NCI-H2196 (cell line): ENCODE results near the gene PTGER4.

Experiments
- DNase-seq: peaks from one replicate; lab custom pipeline; 2025; ENCODE audit not compliant: unreplicated experiment; lab: John Stamatoyannopoulos, UW

The PTGER4 gene

DNA sequence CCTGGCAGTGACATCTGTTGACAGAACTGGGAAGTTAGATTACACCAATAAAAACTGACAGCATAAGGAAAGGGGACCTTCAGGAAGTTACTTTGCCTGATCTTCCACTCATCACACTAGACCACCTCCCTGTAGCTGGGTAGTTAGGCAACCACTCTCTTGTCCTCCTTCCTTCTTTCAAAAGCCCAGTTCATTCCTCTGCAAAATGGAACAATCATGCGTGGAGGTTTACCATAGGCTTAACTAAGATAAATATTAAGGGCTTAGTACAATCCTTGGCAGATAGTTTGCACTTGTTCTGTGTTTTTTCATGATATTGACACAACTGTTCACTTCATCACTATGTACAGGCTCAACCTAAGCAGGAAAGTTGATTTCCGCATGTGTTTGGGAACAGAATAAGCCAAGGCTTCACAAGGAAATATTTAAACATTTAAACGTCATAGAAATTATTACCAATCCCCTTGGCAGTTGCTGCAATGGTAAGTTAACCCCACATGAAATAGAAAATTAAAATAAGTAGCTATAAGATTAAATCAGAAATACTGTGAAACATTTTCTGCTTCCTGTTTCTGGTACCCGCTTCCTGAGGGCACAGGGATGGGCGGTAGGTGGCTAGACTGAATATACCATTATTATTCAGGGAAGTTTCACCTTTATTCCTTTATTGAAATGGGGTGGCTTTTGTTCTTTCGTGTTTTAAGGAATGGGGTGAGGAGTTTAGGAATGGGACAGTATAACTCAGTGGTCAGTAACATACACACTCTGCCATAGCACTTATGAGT, 9.9 kb upstream of the PTGER4 start:
- DNase-seq: no peak

GRCh38 chr5:40672425-40672824, 7.3 kb upstream of the PTGER4 start:
- no peak for DNase-seq

DNA sequence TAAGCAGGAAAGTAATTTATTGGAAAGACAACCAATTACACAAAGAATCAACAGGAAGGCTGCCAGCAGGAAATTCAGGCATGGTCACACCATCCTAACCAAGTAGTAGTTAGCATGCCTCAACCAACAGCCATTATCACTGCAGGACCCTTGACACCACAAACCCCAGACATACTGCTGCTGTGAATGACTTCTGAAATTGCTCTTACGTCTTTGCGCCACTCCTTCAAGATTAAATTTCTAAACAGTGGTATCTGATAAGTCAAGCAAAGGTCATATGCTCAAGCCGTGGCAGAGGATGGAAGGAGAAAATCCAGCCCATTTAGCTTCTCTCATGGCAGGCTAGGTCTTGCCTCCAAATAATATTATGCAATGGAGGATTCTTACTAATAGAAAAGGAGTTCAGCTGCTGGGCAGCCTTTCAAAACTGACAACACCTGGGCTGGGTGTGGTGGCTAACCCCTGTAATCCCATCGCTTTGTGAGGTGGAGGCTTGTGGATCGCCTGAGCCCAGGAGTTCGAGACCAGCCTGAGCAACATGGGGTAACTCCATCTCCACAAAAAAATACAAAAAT, 5.0 kb upstream of the PTGER4 start:
- DNase-seq: no peak

DNA sequence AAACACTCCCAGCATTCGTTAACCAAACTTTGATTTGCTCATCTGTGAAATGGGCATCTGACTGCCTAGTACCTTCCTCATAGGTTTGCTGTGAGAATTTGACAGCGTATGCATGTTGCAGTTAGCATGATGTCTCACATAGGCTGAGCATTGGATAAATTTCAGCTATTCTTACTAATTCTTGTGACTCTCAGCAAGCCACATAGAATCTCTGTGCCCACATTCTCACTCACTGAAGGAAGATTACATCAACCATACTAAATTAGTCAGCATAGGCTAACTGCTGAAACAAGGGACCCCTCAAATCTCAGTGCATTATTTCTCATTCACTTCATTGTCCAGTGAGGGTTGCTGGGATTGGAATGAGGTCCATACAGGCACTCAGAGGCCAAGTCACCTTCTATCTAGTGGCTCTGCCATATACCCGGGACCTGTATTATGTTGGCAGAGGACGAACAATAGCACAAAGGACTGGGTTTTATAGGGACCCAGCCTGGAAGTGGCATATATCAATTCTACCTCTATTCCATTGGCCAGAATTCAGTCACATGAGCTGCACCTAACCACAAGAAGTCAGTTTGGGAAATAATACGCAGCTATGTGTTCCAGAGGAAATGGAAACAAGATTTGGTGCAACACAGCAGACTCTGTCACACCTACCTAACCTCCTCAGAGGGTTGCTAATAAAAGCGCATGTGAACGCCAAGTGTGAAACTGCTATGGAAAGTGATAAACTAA, 4.2 kb upstream of the PTGER4 start:
- no peak for DNase-seq

GRCh38 chr5:40676613-40677343, 2.9 kb upstream of the PTGER4 start:
- no peak for DNase-seq

DNA sequence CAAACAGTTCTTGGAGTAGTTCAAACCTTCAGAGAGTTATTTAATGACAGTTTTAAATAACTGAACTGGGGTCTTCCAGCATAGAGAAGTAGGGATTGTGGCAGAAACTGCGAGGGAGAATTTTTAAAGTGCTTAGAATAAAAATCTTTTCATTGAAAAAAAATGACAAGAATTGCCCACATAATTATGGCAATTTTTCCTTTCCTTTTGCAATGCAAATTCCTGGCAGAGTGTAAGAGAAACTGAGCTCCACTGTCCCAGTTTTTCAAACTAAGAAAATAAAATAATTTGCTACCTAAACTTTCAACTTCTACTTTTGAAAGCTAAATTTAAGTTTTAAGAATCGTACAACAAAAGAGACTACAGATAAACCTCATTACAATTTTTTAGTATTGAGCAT, 2.3 kb upstream of the PTGER4 start:
- DNase-seq: no peak

DNA sequence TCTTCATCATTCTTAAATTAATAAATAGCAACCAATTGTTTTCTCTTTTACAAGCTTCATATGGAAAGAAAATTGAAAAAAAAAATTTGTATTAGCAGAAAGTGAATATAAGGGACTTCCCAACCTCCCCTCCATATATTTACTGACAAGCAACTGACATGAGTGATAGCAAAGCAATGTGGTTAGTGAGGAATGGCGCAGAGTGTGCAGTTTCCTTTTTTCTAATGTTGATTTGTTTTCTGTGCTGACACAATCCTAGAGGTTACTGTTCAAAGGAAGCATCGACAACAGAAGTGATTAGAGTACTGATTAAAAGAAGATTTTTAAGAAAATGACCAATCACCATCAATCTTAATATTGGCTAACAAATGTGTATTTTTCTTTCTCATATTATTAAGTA, 1.7 kb upstream of the PTGER4 start:
- DNase-seq: no peak

DNA sequence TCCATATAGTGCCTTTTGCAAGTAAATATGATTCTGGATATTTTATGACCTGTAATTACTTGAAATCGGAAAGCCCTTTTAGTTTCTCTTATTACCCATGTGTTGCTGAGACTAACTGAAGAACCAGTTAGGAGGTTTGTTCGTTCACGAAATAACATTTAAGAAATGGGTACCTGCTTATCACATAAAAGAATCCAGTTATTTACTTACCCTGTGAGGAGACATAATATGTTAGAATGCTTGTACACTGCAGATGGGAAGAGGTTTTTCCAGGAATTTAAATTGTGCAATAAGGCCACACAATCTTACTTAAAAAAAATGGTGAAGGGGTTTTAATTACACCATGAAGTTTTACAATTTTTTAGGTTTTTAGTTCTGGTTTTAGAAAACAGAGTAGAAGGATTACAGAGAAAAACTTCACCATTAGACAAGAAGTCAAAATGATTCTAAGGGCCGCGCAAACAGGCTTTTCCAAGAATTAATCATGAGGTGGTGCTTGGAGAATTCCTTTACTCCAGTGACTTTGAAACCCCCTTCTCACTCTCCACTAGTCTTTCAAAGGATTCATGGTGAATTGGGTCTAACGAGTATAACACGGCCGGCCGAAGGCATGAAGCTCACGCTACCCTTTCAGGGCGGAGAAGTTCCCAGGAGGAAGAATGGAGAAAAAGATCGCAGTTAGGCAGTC, 1.1 kb upstream of the PTGER4 start:
- no peak for DNase-seq

- peak; percentile 92 for DNase-seq
These were observed 385 bp upstream of the PTGER4 start for GRCh38 chr5:40679148-40679912.

DNA sequence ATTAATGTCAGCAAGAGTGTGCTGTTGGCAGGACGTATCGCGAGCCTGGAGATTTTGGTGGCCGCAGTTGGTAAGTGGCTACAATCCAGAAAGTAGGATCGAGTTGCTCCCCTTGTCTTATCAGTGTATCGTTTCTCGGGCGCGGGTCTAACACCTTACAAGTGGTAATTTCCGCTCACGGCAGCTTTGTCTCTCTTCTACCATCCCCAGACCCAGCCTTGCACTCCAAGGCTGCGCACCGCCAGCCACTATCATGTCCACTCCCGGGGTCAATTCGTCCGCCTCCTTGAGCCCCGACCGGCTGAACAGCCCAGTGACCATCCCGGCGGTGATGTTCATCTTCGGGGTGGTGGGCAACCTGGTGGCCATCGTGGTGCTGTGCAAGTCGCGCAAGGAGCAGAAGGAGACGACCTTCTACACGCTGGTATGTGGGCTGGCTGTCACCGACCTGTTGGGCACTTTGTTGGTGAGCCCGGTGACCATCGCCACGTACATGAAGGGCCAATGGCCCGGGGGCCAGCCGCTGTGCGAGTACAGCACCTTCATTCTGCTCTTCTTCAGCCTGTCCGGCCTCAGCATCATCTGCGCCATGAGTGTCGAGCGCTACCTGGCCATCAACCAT, 1.1 kb downstream of the PTGER4 start:
- DNase-seq: peak; percentile 18

DNA sequence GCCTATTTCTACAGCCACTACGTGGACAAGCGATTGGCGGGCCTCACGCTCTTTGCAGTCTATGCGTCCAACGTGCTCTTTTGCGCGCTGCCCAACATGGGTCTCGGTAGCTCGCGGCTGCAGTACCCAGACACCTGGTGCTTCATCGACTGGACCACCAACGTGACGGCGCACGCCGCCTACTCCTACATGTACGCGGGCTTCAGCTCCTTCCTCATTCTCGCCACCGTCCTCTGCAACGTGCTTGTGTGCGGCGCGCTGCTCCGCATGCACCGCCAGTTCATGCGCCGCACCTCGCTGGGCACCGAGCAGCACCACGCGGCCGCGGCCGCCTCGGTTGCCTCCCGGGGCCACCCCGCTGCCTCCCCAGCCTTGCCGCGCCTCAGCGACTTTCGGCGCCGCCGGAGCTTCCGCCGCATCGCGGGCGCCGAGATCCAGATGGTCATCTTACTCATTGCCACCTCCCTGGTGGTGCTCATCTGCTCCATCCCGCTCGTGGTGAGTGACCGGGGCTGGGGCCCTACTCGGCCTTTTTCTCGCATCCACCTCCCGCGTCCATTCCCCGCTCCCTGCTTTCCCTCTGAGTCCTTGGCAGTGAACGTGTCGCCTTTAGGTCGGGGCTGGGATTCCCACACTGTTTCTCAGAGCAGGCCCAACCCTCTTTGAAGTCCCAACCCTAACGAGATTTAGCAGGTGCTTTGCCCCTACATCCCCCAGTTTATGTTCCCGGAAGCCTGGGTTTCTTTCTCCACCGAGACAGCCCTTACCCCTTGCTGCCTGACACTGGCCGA, 1.8 kb downstream of the PTGER4 start:
- no peak for DNase-seq

DNA sequence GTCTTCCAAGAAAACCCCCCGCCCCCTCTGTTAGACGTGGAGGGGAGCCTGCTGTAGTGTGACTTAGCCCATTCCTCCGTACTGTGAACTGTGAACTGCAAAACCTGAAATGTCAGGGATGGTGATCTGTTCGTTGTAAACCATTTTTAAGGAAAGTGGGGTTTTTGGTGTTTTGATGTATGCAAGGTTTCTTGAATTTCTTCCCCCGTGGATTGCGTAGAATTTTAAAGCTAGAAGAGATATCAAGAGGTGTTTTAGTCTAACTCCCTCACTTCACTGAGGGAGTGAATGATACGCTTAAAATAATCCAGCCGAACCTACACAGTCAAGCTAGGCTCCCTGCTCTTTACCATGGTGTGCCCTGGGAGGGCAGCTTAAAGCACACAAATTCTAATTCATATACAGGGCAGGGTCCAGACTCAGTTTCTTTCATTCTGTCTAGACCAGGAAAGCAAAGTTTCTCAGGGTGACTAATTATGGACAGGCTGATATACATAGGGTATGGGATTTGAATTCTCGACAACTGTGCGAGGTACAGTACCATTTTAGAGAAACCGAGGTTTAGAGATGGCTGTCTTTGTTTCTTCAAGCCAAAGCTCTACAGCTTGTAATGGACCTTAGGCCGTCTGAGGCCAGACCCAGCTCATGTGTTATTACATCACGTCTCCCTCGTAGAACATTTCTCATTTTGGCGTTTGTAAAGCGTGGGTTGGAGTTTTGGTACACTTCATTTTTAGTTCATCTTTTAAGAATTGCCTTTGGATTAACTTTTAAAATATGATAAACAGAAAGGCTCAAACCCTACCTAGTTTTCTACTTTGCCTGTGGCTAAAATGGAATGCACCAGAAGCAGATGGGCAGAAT, 2.7 kb downstream of the PTGER4 start:
- no peak for DNase-seq

- DNase-seq: no peak
These were observed 3.6 kb downstream of the PTGER4 start for GRCh38 chr5:40683305-40683704.

- no peak for DNase-seq
These were observed 5.5 kb downstream of the PTGER4 start for GRCh38 chr5:40685193-40685592.

DNA sequence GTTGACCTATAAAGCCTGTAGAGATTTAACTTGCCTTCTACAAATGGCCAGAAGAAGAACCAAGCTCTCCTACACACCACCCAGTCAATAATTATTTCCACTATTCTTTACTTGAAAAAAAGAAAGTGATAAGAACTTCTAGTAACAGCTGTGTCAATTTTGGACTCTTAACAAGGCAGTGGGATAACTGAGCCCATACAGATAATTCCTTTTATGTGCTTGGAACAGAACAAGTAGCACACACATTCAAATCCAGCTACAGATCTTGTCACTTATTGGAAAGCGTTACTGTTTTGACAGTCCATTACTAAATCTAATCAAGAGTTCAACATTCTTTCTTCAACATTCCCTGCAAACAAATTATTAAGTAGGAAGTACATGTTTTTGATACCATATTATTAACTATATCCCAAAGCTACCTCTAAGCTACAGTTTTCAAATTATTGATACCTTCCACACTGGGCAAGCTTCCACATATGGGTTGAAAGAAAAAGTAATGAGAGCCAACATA, 6.3 kb downstream of the PTGER4 start:
- DNase-seq: no peak

DNA sequence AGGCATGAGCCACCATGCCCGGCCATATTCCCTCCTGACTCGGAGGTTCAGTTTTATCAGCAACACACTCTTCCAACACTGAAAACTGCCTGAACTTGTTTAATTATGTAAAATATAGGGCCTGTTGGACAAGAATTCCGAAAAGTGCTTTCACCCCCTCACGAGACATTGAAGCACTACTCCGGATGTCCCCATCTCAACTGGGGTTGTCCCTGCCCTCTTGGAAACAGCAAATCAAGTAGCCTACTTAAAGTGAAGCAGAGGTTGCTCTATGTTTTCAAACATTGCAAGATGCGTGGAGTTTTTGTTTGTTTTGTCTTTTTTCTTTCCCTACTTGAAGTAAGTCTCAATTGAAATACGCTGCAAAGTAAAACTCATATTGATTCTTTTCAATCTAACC, 7.6 kb downstream of the PTGER4 start:
- no peak for DNase-seq

DNA sequence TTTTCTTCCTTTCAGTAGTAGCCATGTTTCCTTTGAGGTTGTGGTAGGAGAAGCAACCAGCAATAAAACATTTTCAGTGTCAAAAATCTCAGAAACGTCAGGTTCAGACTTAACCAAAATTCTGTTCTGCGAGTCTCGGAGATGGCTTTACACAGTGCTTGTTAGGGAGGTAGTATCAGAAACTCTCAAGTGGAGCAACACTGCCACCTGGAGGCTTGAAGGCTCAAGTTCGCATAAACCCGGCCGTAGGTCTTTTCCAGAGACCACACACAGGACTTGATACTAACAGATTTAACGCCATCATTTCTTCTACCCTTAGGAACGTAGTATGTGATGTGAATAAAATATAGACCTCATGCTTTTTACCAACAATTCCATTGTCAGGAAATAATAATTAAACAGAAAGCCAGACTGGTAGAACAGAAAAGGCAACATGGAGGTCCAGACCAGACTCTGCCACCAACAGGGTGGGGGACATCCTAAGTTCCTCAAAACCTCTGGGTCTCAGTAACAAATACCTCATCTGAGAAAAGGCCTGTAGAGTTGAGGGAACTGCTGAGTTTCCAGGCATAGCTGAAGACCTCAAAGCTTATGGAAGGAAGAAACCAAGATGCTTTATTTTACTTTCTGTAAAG, 8.5 kb downstream of the PTGER4 start:
- DNase-seq: peak; percentile 93
